Measurements from ENCODE around the gene CLIP1. TPM values are rescaled to one million over a fixed set of nuclear protein-coding genes. Genes with fewer than 3 reads are reported as not detected.

CLIP1 gene
- total and polyA plus RNA-seq, 2 of the 13 experiments (the other 11 are each of a cell fraction or from before 2014, with no cell fraction given), result 28.9 to 43.7 TPM

DNA sequence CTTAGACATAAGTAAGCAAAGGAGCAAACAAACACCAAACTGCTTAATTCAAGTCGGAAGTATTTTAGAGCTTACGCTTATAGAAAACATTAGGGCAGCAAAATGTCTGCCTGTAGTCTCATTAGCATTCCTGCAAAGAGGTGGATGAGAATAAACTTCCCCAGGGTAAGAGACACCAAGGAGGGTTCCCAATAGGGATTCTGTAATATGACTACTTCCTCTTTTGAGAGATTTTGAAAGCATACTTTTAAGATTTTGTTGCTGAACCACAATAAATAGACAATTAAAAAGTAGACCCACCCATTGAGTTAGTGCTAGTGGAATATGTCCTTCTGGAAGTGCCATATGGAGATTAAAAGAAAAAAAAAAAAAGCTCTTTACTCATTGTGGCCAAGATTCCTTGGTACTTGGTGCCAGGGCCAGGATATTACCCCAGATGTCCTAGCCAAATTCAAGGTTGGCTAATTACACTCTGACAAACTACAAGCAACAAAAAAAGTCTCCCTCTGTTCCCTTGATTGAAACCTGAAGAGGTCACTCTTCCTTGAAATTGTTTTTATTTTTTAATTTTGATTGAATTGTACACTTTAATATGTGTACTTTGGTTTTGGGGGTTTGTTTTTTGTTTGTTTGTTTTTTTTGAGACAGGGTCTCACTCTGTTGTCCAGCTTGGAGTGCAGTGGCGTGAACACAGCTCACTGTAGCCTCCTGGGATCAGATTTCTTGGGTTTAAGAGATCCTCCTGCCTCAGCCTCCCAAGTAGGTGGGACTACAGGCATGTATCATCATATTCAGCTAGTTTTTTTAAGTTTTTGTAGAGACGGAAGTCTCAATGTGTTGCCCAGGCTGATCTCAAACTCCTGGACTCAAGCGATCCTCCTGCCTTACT lies 8.7 kb downstream of the CLIP1 start:
- no peak overlapping the region for H3K4me3 ChIP-seq (replicated peaks in 1 of 3; ENCODE audit: insufficient read depth in 1 of 3, low read depth in 2 of 3, low read length in 3 of 3)
- H3K9me3 ChIP-seq (ENCODE audit: low read length), result no peaks in the 10 kb centered on the region
- TF ChIP-seq, protein P1, sequence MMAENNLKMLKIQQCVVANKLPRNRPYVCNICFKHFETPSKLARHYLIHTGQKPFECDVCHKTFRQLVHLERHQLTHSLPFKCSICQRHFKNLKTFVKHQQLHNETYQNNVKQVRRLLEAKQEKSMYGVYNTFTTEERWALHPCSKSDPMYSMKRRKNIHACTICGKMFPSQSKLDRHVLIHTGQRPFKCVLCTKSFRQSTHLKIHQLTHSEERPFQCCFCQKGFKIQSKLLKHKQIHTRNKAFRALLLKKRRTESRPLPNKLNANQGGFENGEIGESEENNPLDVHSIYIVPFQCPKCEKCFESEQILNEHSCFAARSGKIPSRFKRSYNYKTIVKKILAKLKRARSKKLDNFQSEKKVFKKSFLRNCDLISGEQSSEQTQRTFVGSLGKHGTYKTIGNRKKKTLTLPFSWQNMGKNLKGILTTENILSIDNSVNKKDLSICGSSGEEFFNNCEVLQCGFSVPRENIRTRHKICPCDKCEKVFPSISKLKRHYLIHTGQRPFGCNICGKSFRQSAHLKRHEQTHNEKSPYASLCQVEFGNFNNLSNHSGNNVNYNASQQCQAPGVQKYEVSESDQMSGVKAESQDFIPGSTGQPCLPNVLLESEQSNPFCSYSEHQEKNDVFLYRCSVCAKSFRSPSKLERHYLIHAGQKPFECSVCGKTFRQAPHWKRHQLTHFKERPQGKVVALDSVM (CRISPR knock-in tag; IDR thresholded peaks at IDR 0.05), result 0 out of 2 replicates have a peak, but pooled peaks have one; percentile 22
- TF ChIP-seq ZNF44 (CRISPR knock-in tag; IDR thresholded peaks at IDR 0.05), result no peak
- no peak overlapping the region for H2AFZ ChIP-seq (ENCODE audit: low read length)
- no peak overlapping the region for H3K4me2 ChIP-seq (ENCODE audit: low read depth, low read length)
- H3K79me2 ChIP-seq (ENCODE audit: insufficient read depth, low read length), result peaks cover 41% of the 10 kb centered on the region
- H3K4me1 ChIP-seq (ENCODE audit: insufficient read depth, low read length), result peaks cover 11% of the 10 kb centered on the region
- no peak overlapping the region for H3K27ac ChIP-seq (ENCODE audit: extremely low read length, insufficient read depth, low read length)
- no peaks in the 10 kb centered on the region for H4K20me1 ChIP-seq (ENCODE audit: insufficient read depth, low read length)
- no TSS peak for BruUV-seq (replicated peaks)
- DNase-seq (ENCODE audit: low spot score), result no peak
- intact Hi-C loops (cut with micrococcal nuclease; ENCODE audit: unreplicated experiment) (no loop called here), in situ Hi-C loops (cut with HindIII; ENCODE audit: extremely low pct_ligation_motif_present, low pct_unique_long_range_greater_than_20kb) (no loop called here)
- ChIA-PET CTCF (ENCODE audit: low intra/inter-chr PET ratio, low total read pairs) (no interaction called here), POLR2A (interaction anchor here (5.5 kb wide), 1 partner anchor 7 kb away, joined by 32 read pairs; no protein-coding TSS in a partner anchor)
- H3K36me3 ChIP-seq (replicated peaks in 1 of 2; ENCODE audit: control insufficient read depth in 1 of 2, insufficient read depth in 2 of 2, low read length in 2 of 2), result no peaks in the 10 kb centered on the region; a peak in 1 of 5 replicates
- H3K27me3 ChIP-seq (ENCODE audit: control insufficient read depth in 1 of 2, insufficient read depth in 2 of 2, low read length in 2 of 2), result no peaks in the 10 kb centered on the region
- 94% methylated on average over 5 of the region's 5 CpGs for WGBS (ENCODE audit: low lambda C conversion rate)
- peak; percentile 30 for FAIRE-seq
- ATAC-seq, result no peak
- no peak overlapping the region for H3K9ac ChIP-seq (ENCODE audit: insufficient read depth, low read depth, low read length)

DNA sequence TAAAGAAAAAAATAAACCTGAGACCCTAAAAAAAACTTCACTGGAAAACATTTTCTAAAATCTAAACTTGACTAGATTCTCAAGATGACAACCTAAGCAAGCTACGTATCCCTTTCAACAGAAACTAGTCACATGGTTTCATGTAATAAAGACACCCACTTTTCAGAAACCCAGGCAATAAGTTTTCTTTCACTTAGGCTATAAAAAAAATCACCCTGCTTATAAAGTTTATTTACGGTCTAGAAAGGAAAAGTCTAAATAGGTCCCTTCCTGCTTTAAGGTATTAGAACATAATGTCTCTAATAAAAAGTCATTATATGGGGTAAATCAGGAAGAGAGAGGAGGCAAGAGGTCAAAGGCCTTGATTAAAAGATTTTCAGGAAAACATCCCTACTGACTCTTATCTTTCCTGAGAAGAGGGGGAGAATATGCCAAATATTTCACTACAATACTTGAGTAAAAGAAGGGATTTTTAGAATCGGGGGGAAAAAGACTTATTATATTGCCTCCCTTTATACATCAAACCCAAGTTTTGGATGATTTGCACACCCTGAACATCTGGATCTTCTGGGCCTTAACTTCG lies 9.5 kb downstream of the CLIP1 start:
- Histone ChIP-seq H3K4me3 (replicated peaks in 1 of 3; ENCODE audit: insufficient read depth in 1 of 3, low read depth in 2 of 3, low read length in 3 of 3) (no peak overlapping the region), H3K9me3 (ENCODE audit: low read length) (no peaks in the 10 kb centered on the region), H3K27me3 (ENCODE audit: control insufficient read depth in 1 of 2, insufficient read depth in 2 of 2, low read length in 2 of 2) (no peaks in the 10 kb centered on the region), H3K27ac (ENCODE audit: extremely low read length, insufficient read depth, low read length) (no peak overlapping the region), H4K20me1 (ENCODE audit: insufficient read depth, low read length) (no peaks in the 10 kb centered on the region), H3K79me2 (ENCODE audit: insufficient read depth, low read length) (peaks cover 34% of the 10 kb centered on the region), H3K4me2 (ENCODE audit: low read depth, low read length) (no peak overlapping the region), H2AFZ (ENCODE audit: low read length) (no peak overlapping the region), H3K9ac (ENCODE audit: insufficient read depth, low read depth, low read length) (no peak overlapping the region), H3K36me3 (replicated peaks in 1 of 2; ENCODE audit: control insufficient read depth in 1 of 2, insufficient read depth in 2 of 2, low read length in 2 of 2) (no peaks in the 10 kb centered on the region; a peak in 1 of 5 replicates), H3K4me1 (ENCODE audit: insufficient read depth, low read length) (peaks cover 5% of the 10 kb centered on the region)
- intact Hi-C loops (cut with micrococcal nuclease; ENCODE audit: unreplicated experiment) (no loop called here), in situ Hi-C loops (cut with HindIII; ENCODE audit: extremely low pct_ligation_motif_present, low pct_unique_long_range_greater_than_20kb) (no loop called here)
- no peak for ATAC-seq
- ChIA-PET POLR2A (no interaction called here), CTCF (ENCODE audit: low intra/inter-chr PET ratio, low total read pairs) (no interaction called here)
- 94% methylated on average over 4 of the region's 4 CpGs for WGBS (ENCODE audit: low lambda C conversion rate)
- no peak for DNase-seq (ENCODE audit: low spot score)
- BruUV-seq (replicated peaks), result no TSS peak
- no peak for FAIRE-seq
- TF ChIP-seq, protein P2, sequence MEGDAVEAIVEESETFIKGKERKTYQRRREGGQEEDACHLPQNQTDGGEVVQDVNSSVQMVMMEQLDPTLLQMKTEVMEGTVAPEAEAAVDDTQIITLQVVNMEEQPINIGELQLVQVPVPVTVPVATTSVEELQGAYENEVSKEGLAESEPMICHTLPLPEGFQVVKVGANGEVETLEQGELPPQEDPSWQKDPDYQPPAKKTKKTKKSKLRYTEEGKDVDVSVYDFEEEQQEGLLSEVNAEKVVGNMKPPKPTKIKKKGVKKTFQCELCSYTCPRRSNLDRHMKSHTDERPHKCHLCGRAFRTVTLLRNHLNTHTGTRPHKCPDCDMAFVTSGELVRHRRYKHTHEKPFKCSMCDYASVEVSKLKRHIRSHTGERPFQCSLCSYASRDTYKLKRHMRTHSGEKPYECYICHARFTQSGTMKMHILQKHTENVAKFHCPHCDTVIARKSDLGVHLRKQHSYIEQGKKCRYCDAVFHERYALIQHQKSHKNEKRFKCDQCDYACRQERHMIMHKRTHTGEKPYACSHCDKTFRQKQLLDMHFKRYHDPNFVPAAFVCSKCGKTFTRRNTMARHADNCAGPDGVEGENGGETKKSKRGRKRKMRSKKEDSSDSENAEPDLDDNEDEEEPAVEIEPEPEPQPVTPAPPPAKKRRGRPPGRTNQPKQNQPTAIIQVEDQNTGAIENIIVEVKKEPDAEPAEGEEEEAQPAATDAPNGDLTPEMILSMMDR (CRISPR knock-in tag; IDR thresholded peaks at IDR 0.05), result no peak
- TF ChIP-seq TCF7L2 (IDR thresholded peaks at IDR 0.05; ENCODE audit: low read depth, low read length), result no peak
- no peak for TF ChIP-seq ZNF816 (CRISPR knock-in tag; IDR thresholded peaks at IDR 0.05; ENCODE audit: borderline replicate concordance)
- TF ChIP-seq ZNF225 (CRISPR knock-in tag; IDR thresholded peaks at IDR 0.05), result no peak
- TF ChIP-seq RAD21 (CRISPR knock-in tag; IDR thresholded peaks at IDR 0.05), result no peak
- TF ChIP-seq, protein P3, sequence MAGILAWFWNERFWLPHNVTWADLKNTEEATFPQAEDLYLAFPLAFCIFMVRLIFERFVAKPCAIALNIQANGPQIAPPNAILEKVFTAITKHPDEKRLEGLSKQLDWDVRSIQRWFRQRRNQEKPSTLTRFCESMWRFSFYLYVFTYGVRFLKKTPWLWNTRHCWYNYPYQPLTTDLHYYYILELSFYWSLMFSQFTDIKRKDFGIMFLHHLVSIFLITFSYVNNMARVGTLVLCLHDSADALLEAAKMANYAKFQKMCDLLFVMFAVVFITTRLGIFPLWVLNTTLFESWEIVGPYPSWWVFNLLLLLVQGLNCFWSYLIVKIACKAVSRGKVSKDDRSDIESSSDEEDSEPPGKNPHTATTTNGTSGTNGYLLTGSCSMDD (CRISPR knock-in tag; IDR thresholded peaks at IDR 0.05), result no peak
- no peak for TF ChIP-seq ZFP36 (IDR thresholded peaks at IDR 0.05; ENCODE audit: borderline replicate concordance, low read depth, low read length, partially characterized antibody)
- no peak for TF ChIP-seq NFE2L2 (IDR thresholded peaks at IDR 0.05; ENCODE audit: low read length)
- no peak for TF ChIP-seq MBNL3 (CRISPR knock-in tag; conservative IDR thresholded peaks at IDR 0.05)
- no peak for TF ChIP-seq ATF7 (IDR thresholded peaks at IDR 0.05)
- TF ChIP-seq ATF7 (CRISPR knock-in tag; IDR thresholded peaks at IDR 0.05), result no peak
